Tibial nerve (tissue), 4 donors: Measurements from ENCODE around the gene PRXL2A. TPM values are rescaled to one million over a fixed set of nuclear protein-coding genes. Genes with fewer than 3 reads are reported as not detected.

Source experiments
- DNase-seq, 2 donors: peaks; one replicate each; pipeline ENCODE4 v3.0.0-alpha.2; 2019; ENCODE audit warnings: low spot score in 2 of 2
- H3K27ac ChIP-seq, 4 donors: fragments of 200-600 bp; sonication (generic) in 3 of 4; one replicate each; pipeline ENCODE4 v1.5.1; 2017 to 2019; ENCODE audit warnings: mild to moderate bottlenecking in 1 of 4
- H3K27me3 ChIP-seq, 2 donors: fragments of 200-600 bp; sonication (generic) in 1 of 2; one replicate each; pipeline versions ENCODE4 v1.5.1 to v1.6.0; 2017 to 2019
- H3K36me3 ChIP-seq, 3 donors: fragments of 200-600 bp; sonication (generic); one replicate each; pipeline ENCODE4 v1.5.1; 2018 to 2019
- H3K4me1 ChIP-seq, 4 donors: fragments of 200-600 bp; sonication (generic) in 3 of 4; one replicate each; pipeline ENCODE4 v1.5.1; 2017 to 2019
- H3K4me3 ChIP-seq, 4 donors: fragments of 200-600 bp; sonication (generic) in 3 of 4; one replicate each; pipeline ENCODE4 v1.5.1; 2017 to 2019; ENCODE audit warnings: mild to moderate bottlenecking in 1 of 4, moderate library complexity in 1 of 4
- H3K9me3 ChIP-seq, 4 donors: fragments of 200-600 bp; sonication (generic) in 3 of 4; one replicate each; pipeline ENCODE4 v1.5.1; 2017 to 2019
- CTCF ChIP-seq, 5 experiments: fragments of 200-600 bp in 3 of 5; fragments of 450-650 bp in 2 of 5; sonication (generic) in 3 of 5; IDR thresholded peaks; one replicate each; pipeline ENCODE4 v1.5.1; 2016 to 2019; ENCODE audit warnings: antibody characterized with exemption in 5 of 5, mild to moderate bottlenecking in 3 of 5, moderate library complexity in 2 of 5
- EP300 ChIP-seq, 2 donors: sonication (generic); formaldehyde crosslinking; IDR thresholded peaks; one replicate each; pipeline ENCODE4 v1.6.1; 2017; ENCODE audit warnings: antibody characterized with exemption in 2 of 2, mild to moderate bottlenecking in 1 of 2
- POLR2A ChIP-seq, 2 donors: fragments of 450-650 bp; IDR thresholded peaks; one replicate each; pipeline ENCODE4 v1.6.1; 2017; ENCODE audit warnings: antibody characterized with exemption in 2 of 2, mild to moderate bottlenecking in 2 of 2, moderate library complexity in 2 of 2
- WGBS, 2 donors: methylation state at CpG; one replicate each; pipeline ENCODE4 v1.1.5; 2018; 5-methylcytosine and 5-hydroxymethylcytosine counted together
- total RNA-seq, 4 donors: library from RNA; depleted of rRNA; stranded (reverse); fragments of >200 nt; gene quantifications; one replicate each; pipeline ENCODE4 v1.1.0, GENCODE V29; 2016

Gene PRXL2A
- total RNA-seq, 4 donors from 2014 or later: 94.5 to 176 (median 128) TPM

DNA sequence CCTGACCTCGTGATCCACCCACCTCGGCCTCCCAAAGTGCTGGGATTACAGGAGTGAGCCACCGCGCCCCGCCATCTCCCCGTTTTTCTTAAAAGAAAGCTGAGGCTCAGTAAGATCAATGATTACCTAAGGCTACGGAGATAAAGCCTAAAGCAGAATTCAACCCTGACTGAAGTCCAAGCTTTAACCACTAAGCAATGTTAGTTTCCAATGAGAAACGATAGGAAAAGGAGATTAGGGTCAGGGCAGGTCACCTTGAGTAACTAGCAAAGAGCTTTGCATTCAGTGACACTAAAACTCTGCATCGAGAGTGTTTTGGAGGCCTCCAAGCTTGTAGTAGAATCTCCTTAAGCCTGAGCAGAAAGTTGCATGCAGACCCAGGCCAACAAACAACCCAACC lies 17.6 kb upstream of the PRXL2A start:
- Histone ChIP-seq H3K27ac (no peak overlapping the region), H3K4me3 (no peak overlapping the region), H3K36me3 (no peaks in the 10 kb centered on the region), H3K27me3 (no peaks in the 10 kb centered on the region), H3K9me3 (no peaks in the 10 kb centered on the region), H3K4me1 (peaks cover 0 to 20% (median 8%) of the 10 kb centered on the region in 4 donors)
- no peak for DNase-seq
- WGBS, 2 donors: 86 to 88% methylated on average over 9 of the region's 9 CpGs
- TF ChIP-seq CTCF (IDR thresholded peaks at IDR 0.05) (no peak), EP300 (IDR thresholded peaks at IDR 0.05) (no peak), POLR2A (IDR thresholded peaks at IDR 0.05) (no peak)

GRCh38 chr10:80392250-80392649 lies 16.1 kb upstream of the PRXL2A start:
- Histone ChIP-seq H3K4me3 (no peak overlapping the region), H3K36me3 (no peaks in the 10 kb centered on the region), H3K27me3 (no peaks in the 10 kb centered on the region), H3K9me3 (no peaks in the 10 kb centered on the region), H3K27ac (no peak overlapping the region), H3K4me1 (peaks cover 0 to 13% (median 6%) of the 10 kb centered on the region in 4 donors)
- WGBS, 2 donors: 56 to 67% methylated on average over 6 of the region's 6 CpGs
- TF ChIP-seq CTCF (IDR thresholded peaks at IDR 0.05): no peak
- TF ChIP-seq EP300 (IDR thresholded peaks at IDR 0.05): no peak
- TF ChIP-seq POLR2A (IDR thresholded peaks at IDR 0.05): no peak
- DNase-seq: no peak

GRCh38 chr10:80394358-80394916 lies 13.9 kb upstream of the PRXL2A start:
- 47 to 88% methylated on average over 2 of the region's 2 CpGs for WGBS, 2 donors
- Histone ChIP-seq H3K36me3 (no peaks in the 10 kb centered on the region), H3K27ac (no peak overlapping the region), H3K27me3 (no peaks in the 10 kb centered on the region), H3K4me1 (no peaks in the 10 kb centered on the region), H3K4me3 (no peak overlapping the region), H3K9me3 (no peaks in the 10 kb centered on the region)
- TF ChIP-seq CTCF (IDR thresholded peaks at IDR 0.05) (no peak), EP300 (IDR thresholded peaks at IDR 0.05) (no peak), POLR2A (IDR thresholded peaks at IDR 0.05) (no peak)
- DNase-seq: no peak

DNA sequence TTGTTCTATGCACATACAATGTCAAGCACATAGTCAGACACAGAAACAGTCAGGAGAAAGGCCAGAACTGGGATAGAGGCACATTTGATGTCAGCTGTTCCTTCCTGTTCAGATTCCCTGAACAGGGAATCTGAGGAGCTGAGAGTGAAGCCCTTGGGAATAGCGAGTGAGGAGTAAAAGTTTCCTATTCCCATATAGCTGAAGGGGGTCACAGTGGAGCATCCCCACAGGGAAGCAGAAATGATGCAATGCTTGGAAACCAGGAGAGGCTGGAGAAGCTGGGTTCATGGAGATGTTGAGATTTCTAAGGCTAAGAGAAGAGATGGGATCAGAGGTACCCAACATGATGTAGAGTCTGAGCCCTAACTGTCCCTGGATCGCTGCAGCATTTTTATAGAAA lies 11.3 kb upstream of the PRXL2A start:
- TF ChIP-seq POLR2A (IDR thresholded peaks at IDR 0.05): no peak
- no peak for TF ChIP-seq CTCF (IDR thresholded peaks at IDR 0.05)
- TF ChIP-seq EP300 (IDR thresholded peaks at IDR 0.05): no peak
- no peak for DNase-seq
- 78 to 84% methylated on average over 2 of the region's 2 CpGs for WGBS, 2 donors
- H3K4me1 ChIP-seq: no peaks in the 10 kb centered on the region
- H3K9me3 ChIP-seq: no peaks in the 10 kb centered on the region
- H3K27me3 ChIP-seq: no peaks in the 10 kb centered on the region
- no peak overlapping the region for H3K27ac ChIP-seq
- no peaks in the 10 kb centered on the region for H3K36me3 ChIP-seq
- H3K4me3 ChIP-seq: no peak overlapping the region

- Histone ChIP-seq H3K27me3 (no peaks in the 10 kb centered on the region), H3K9me3 (no peaks in the 10 kb centered on the region), H3K27ac (no peak overlapping the region), H3K4me1 (no peaks in the 10 kb centered on the region), H3K36me3 (no peaks in the 10 kb centered on the region), H3K4me3 (no peak overlapping the region)
- WGBS, 2 donors: 64 to 71% methylated on average over 8 of the region's 8 CpGs
- no peak for DNase-seq
- no peak for TF ChIP-seq CTCF (IDR thresholded peaks at IDR 0.05)
These were observed 8.1 kb upstream of the PRXL2A start for GRCh38 chr10:80400136-80400804.
